NCI-H510A treated with DMSO at 0.1 percent for 48 hours (cell line): ENCODE measurements around the gene MAEL.
"Not testable (repeated sequence)": the region's sequence is repeated elsewhere in the genome, so short reads cannot be mapped to it uniquely, and the experiment has no call there.

Source experiments
- DNase-seq: peaks from one replicate; lab custom pipeline; 2025; lab: John Stamatoyannopoulos, UW

The MAEL gene

DNA sequence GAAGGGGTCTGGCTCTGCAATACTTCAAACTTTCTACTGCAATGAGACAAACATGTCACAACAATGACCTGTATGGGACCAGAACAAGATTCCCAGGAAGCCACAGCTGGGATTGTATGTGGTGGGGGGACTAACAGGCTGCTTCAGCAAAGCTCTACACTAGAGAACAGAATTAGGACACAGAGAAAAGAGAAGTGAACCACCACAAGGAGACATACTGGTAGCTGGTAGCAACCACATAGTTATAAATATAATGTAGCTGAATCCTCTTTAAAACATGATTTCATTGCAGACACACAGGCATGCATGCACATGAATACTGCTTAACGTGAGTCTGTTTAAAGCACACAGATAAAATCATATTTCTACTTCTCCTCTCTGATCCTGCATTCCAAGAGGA is 10.3 kb upstream of the MAEL start:
- DNase-seq: no peak

DNA sequence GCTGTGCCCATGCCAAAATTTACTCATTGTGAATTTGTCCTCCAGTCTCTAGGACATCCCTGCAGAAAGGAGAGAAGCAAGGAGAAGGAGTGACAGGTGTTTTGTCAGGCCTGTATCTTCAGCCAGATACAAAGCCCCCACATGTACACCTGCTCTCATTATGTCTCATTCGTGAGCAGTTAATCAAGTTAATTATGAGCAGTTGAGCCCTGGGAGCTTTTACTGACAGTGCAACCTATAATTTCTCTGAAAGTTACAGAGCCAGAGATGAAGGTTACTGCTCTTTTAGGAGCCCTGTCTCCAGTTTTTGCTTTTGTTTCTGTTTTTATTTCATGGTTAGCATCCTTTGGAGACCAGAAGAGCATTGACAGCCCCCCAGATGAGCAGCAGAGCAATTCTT is 8.7 kb upstream of the MAEL start:
- DNase-seq: no peak

DNA sequence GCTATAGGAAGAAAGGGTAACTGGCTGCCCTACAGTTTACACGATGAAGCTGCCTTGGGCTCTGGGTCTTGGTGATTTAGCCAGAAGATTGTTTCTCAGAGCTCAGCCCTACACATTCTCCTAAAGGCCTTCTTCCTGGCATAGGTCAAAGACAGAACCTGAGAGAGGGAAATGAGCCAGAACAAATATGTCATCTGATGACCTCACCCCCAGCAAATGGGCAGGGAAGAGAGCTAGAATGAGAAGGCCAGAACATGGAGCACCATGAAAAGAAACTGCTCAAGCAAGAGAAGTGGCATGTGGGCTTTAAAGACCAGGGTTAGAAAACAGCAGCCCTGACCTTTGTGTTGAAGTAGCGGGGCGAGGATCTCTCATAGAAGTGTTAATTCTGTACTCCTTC is 8.3 kb upstream of the MAEL start:
- no peak for DNase-seq

- DNase-seq: no peak
Measured at GRCh38 chr1:166981589-166981988, 7.5 kb upstream of the MAEL start.

DNA sequence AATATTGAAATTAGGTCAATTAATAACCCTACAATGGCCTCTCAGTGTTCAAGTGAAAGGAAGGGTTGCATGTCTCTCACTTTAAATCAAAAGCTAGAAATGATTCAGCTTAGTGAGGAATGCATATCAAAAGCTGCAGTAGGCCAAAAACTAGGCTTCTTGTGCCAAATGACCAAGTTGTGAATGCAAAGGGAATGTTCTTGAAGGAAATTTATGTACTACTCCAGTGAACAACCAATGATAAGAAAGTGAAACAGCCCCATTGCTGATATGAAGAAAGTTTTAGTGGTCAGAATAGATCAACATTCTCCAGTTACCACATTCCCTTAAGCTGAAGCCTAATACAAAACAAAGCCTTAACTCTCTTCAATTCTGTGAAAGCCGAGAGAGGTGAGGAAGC is 10.0 kb downstream of the MAEL start:
- DNase-seq: no peak

GRCh38 chr1:166999500-167000055 is 10.5 kb downstream of the MAEL start:
- no peak for DNase-seq

- DNase-seq: no peak
Measured at GRCh38 chr1:167000546-167000945, 11.5 kb downstream of the MAEL start.

GRCh38 chr1:167002354-167002753 is 13.3 kb downstream of the MAEL start:
- DNase-seq: no peak

- no peak for DNase-seq
Measured at GRCh38 chr1:167003711-167004110, 14.6 kb downstream of the MAEL start.

DNA sequence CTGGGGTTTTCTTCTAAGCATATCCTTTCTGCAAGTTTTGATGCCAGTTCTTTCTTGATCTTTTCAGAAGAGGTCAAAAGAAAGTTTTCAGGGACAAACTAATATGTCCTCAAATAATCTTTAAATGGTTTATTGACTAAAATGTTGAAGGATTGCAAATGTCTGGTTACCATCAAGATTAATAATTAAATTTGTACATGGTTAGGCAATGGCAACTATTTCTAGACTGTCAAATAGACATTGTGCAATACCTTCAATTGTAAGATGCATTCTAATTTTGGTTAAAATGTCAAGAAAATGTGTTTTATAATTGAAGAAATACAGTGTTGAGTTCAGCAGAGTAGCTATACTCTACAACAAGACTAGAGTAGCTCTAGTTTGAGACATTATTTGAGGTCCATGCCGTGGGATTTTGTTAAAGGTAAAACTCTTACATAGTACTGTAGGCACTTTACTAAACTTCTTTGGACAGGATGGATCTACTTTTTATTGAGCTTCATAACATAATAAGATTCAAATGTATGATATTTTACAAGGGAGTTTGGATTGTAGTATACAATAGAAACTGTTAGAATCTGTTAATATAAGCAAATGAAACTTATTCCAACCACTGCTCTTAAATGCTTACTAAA is 22.6 kb downstream of the MAEL start:
- DNase-seq: no peak

- DNase-seq: no peak
Measured at GRCh38 chr1:167012570-167012969, 23.5 kb downstream of the MAEL start.

DNA sequence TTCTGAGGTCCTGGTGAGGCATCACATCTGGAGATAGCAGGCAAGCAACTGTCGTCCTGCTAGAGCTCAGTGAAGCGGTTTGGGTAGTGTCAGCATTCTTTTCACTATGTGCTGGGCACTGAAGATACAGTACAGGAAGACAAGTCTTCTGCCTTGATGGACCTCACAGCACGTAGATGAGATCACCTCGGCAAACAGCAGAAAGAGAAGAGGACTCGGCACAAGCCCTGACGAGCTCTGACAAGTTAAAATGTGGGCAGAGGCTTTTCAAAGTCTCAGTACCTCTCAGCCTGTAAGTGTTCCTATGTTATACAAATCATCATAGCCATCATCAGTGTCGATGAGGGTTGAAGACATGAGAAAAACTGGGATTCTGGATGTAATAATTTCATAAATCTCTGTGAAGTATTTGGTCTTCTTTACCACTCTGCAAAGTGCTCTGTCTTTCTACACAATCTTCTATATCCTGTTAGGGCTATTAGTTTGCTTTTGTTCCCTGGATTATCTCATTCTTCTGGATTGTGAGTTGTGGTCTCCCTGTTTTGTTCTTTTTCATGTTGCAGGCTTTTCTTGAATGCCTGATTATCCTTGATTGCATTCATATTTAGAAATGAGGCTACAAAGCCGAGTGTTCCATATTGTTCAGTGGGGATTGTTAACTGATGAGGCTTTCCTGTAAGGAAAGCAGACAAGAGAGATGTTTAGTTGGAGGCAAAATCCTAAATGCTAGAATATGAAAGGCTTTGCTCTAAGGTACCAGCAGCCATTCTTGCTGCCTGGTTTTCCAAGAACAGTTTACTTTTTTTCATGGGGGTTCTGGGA is 24.2 kb downstream of the MAEL start:
- no peak for DNase-seq

GRCh38 chr1:167016100-167016750 is 27.1 kb downstream of the MAEL start:
- no peak for DNase-seq

DNA sequence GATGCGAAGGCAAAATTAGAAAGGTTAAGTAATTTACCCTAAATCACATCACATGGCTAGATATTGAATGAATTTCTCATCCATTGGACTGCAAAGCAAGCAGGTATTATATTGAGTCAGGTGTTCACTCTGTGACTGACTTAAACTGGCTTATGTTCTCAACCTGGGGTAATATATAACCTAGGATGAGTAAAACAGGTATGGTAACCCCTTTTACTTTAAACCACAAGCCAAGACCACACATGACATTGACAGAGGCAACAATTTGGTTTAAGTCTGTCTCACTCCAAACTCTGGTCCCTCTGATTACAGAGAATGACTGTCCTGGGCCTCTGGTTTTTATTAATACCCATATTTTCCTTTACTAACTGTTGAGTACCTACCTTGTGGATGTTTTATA is 33.3 kb downstream of the MAEL start:
- no peak for DNase-seq

DNA sequence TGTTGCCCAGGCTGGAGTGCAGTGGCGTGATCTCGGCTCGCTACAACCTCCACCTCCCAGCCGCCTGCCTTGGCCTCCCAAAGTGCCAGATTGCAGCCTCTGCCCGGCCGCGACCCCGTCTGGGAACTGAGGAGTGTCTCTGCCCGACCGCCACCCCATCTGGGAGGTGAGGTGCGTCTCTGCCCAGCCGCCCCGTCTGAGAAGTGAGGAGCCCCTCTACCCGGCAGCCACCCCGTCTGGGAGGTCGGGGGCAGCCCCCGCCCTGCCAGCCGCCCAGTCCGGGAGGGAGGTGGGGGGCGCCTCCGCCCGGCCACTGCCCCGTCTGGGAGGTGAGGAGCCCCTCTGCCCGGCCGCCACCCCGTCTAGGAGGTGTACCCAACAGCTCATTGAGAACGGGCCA is 40.5 kb downstream of the MAEL start:
- DNase-seq: not testable (repeated sequence)

GRCh38 chr1:167033646-167034045 is 44.6 kb downstream of the MAEL start:
- DNase-seq: no peak

GRCh38 chr1:167043752-167044488 is 54.8 kb downstream of the MAEL start:
- DNase-seq: peak; percentile 89

- DNase-seq: no peak
Measured at GRCh38 chr1:167051907-167052306, 62.8 kb downstream of the MAEL start.

DNA sequence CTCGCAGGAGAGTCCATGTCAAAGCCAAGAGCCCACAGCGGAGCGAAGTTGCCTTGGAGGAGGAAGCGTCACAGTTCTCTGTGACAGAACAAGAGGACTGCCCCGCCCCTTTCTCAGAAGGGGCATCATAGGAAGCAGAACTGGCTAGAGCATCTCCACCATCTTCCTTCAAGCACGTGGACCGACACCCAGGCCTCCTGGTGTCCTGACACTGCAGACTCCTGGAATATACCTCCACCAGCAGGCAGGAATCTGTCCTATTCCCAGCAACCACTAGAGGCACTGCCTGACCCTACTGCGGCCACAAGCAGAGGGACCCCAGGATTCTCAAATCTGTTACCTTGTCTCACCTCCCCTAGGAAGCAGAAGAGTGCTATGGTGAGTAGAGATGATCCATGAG is 63.3 kb downstream of the MAEL start:
- DNase-seq: no peak

DNA sequence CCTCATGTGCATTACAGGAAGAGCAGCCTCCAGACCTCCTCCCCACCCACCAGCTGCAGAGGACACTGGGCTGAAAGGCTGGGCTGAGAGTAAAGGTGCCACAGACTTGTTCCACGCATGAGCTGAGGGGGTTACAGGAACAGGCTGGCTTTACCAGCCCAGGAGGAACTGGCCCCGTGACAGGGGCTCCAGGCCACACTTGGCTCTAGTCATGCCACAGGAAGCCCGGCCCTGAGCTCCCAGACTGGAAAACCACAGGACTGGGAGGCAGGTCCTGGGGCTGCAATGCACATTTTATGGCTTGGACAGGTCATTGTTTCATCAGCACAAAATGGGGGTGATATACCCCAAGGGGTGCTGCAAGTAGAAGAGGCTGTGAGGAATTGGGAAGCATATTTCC is 65.5 kb downstream of the MAEL start:
- DNase-seq: no peak

- no peak for DNase-seq
Measured at GRCh38 chr1:167054946-167055630, 66.0 kb downstream of the MAEL start.
